Endodermal cell (in vitro differentiated cells): Measurements from ENCODE around the gene NT5C. TPM values are rescaled to one million over a fixed set of nuclear protein-coding genes. Genes with fewer than 3 reads are reported as not detected.

Experiments
- DNase-seq: peaks from one replicate; pipeline ENCODE4 v3.0.0-alpha.2; 2017
- H3K27ac ChIP-seq: 2 replicates; pipeline ENCODE4 v1.5.1; 2013; ENCODE audit warnings: mild to moderate bottlenecking, low read depth, low read length, moderate library complexity
- H3K27me3 ChIP-seq: 2 replicates; pipeline ENCODE4 v1.6.1; 2013; ENCODE audit warnings: mild to moderate bottlenecking, low read length, moderate library complexity; ENCODE audit not compliant: insufficient read depth, control insufficient read depth, poor library complexity, severe bottlenecking
- H3K36me3 ChIP-seq: 2 replicates; pipeline ENCODE4 v1.7.0; 2013; ENCODE audit warnings: mild to moderate bottlenecking, low read length, moderate library complexity; ENCODE audit not compliant: control insufficient read depth, insufficient read depth
- H3K4me1 ChIP-seq: one replicate; pipeline ENCODE4 v1.7.0; 2013; ENCODE audit warnings: low read length; ENCODE audit not compliant: control insufficient read depth, insufficient read depth
- H3K4me3 ChIP-seq: 2 replicates; pipeline ENCODE4 v1.5.1; 2013; ENCODE audit warnings: mild to moderate bottlenecking, low read length, moderate library complexity
- H3K9ac ChIP-seq: 2 replicates; pipeline ENCODE4 v1.6.1; 2013; ENCODE audit warnings: mild to moderate bottlenecking, low read length, moderate library complexity; ENCODE audit not compliant: poor library complexity, severe bottlenecking; ENCODE audit errors: extremely low read depth
- H3K9me3 ChIP-seq: 2 replicates; pipeline ENCODE4 v1.6.1; 2013; ENCODE audit warnings: mild to moderate bottlenecking, low read length, moderate library complexity; ENCODE audit not compliant: control insufficient read depth
- H3K27ac Mint-ChIP-seq: 2 replicates; pipeline ENCODE4 v1.8.0; 2020; ENCODE audit warnings: mixed read lengths
- H3K27me3 Mint-ChIP-seq: 2 replicates; pipeline ENCODE4 v1.8.0; 2021; ENCODE audit warnings: mild to moderate bottlenecking, mixed read lengths; ENCODE audit not compliant: insufficient read depth
- H3K36me3 Mint-ChIP-seq: 2 replicates; pipeline ENCODE4 v1.8.0; 2020; ENCODE audit warnings: low read depth, mixed read lengths
- H3K4me1 Mint-ChIP-seq: 2 replicates; pipeline ENCODE4 v1.8.0; 2020; ENCODE audit warnings: mixed read lengths
- H3K4me3 Mint-ChIP-seq: 2 replicates; pipeline ENCODE4 v1.8.0; 2020; ENCODE audit warnings: mild to moderate bottlenecking, moderate library complexity, mixed read lengths
- H3K9me3 Mint-ChIP-seq: 2 replicates; pipeline ENCODE4 v1.8.0; 2020; ENCODE audit warnings: mild to moderate bottlenecking, mixed read lengths
- CTCF ChIP-seq: fragments of 200-600 bp; sonication (generic); conservative IDR thresholded peaks from 2 replicates; pipeline ENCODE4 v1.5.0; 2021; ENCODE audit warnings: antibody characterized with exemption, mild to moderate bottlenecking
- WGBS, 2 experiments: methylation state at CpG; one replicate each; pipeline versions ENCODE4 v1.1.5 to v1.1.7; 2013; ENCODE audit warnings: missing lambda C conversion rate in 2 of 2, mixed read lengths in 1 of 2; ENCODE audit not compliant: insufficient coverage in 1 of 2, insufficient read length in 1 of 2; 5-methylcytosine and 5-hydroxymethylcytosine counted together
- total RNA-seq, 2 donors: library from RNA; stranded (reverse); fragmentation: NEBNext Ultra II Directional in 1 of 2; extraction: Animal tissue kit (Norgen Biotek cat#: 25700) in 1 of 2; gene quantifications; 2 replicates in 1 of 2; 3 replicates in 1 of 2; pipeline ENCODE4 v1.2.1, GENCODE V29; 2021

NT5C gene
- total RNA-seq, 2 donors from 2014 or later = 69.1 to 80.3 TPM

DNA sequence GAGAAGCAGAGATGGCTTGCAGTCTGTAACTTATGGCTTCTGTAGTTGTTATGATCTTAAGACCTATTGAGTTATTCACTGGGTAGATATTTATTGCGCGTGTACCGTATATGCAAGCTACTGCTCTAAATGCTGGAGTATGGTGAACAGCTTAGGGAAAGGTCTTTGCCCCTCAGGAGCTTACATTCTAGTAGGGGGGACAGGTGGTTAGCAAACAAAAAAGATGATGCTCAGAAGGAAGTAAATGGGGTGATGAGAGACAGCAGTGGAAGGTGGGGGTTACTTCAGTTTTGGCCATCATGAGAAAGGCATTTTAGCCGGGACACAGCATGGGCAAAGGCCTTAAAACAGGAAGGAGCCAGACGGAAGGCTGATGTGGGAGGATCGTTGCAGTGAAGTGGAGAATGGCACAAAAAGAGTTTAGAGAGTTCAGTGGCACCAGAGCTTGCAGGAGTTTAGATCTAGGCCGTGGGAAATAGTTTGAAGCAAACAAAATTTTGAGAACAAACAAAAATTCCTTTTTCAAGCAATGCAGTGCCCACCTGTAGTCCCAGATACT lies 19.7 kb downstream of the NT5C start:
- peak; percentile 37 for DNase-seq
- H3K27me3 Mint-ChIP-seq = no peaks in the 10 kb centered on the region
- Histone ChIP-seq H3K27me3 (no peaks in the 10 kb centered on the region), H3K4me1 (peaks cover 2% of the 10 kb centered on the region), H3K4me3 (peak overlapping the region; percentile 91), H3K36me3 (peaks cover 36% of the 10 kb centered on the region), H3K9me3 (no peaks in the 10 kb centered on the region), H3K9ac (peak overlapping the region; percentile 20), H3K27ac (no peak overlapping the region)
- H3K27ac Mint-ChIP-seq = peak overlapping the region; percentile 50
- peak overlapping the region; percentile 82 for H3K4me3 Mint-ChIP-seq
- peaks cover 24% of the 10 kb centered on the region for H3K4me1 Mint-ChIP-seq
- 95 to 96% methylated on average over 6 to 7 of the region's 7 CpGs for WGBS, 2 experiments
- H3K36me3 Mint-ChIP-seq = peaks cover 40% of the 10 kb centered on the region
- H3K9me3 Mint-ChIP-seq = no peaks in the 10 kb centered on the region
- TF ChIP-seq CTCF = no peak

DNA sequence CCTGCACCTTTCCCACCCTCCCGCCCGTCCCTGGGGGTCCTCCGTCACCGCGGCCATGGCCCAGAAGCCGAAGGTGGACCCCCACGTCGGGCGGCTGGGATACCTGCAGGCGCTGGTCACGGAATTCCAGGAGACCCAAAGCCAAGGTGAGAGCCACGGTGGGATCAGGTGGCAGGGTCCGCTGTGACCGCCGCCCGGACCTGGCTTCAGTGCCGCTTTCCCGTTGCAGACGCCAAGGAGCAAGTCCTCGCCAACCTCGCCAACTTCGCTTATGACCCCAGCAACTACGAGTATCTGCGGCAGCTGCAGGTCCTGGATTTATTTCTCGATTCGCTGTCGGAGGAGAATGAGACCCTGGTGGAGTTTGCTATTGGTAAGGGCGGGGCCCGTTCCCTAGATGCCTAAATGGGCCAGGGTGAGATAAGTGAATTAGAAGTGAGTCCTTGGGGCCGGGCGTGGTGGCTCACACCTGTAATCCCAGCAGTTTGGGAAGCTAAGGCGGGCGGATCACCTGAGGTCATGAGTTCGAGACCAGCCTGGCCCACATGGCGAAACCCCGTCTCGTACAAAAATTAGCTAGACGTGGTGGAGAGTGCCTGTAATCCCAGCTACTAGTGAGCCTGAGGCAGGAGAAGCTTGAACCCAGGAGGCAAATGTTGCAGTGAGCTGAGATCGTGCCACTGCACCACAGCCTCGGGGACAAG lies 21.2 kb downstream of the NT5C start:
- H3K4me1 Mint-ChIP-seq = peaks cover 29% of the 10 kb centered on the region
- H3K27ac Mint-ChIP-seq = peak overlapping the region; percentile 92

More for the DNA sequence above, 21.2 kb downstream of the NT5C start:
- Histone ChIP-seq H3K27ac (no peak overlapping the region), H3K4me1 (peaks cover 12% of the 10 kb centered on the region), H3K27me3 (no peaks in the 10 kb centered on the region), H3K9me3 (no peaks in the 10 kb centered on the region), H3K4me3 (peak overlapping the region; percentile 91), H3K36me3 (peaks cover 22% of the 10 kb centered on the region), H3K9ac (peak overlapping the region; percentile 70)
- TF ChIP-seq CTCF = no peak
- 29 to 41% methylated on average over 30 to 40 of the region's 40 CpGs for WGBS, 2 experiments
- Mint-ChIP-seq H3K36me3 (peaks cover 38% of the 10 kb centered on the region), H3K27me3 (no peaks in the 10 kb centered on the region), H3K4me3 (peak overlapping the region; percentile 82), H3K9me3 (no peaks in the 10 kb centered on the region)
- peak; percentile 90 for DNase-seq
